ENCODE results near the gene HES3.

- TF ChIP-seq CTCF (IDR thresholded peaks at IDR 0.05) (no peak), POLR2A (IDR thresholded peaks at IDR 0.05) (no peak)
These were observed 43.0 kb downstream of the HES3 start for GRCh38 chr1:6287029-6287428.
